Panc1 (cell line): ENCODE results near the gene ENTPD6.

Experiments used
- CTCF ChIP-seq: fragments of 450-650 bp; IDR thresholded peaks from 2 replicates; pipeline ENCODE4 v1.5.1; 2017; ENCODE audit warnings: mild to moderate bottlenecking
- POLR2AphosphoS5 ChIP-seq: IDR thresholded peaks from 2 replicates; pipeline ENCODE4 v1.6.1; 2012; ENCODE audit warnings: mild to moderate bottlenecking, low read depth, low read length, moderate library complexity
- REST ChIP-seq, 2 experiments: IDR thresholded peaks; 2 replicates each; pipeline ENCODE4 v1.6.1; 2011 to 2012; ENCODE audit warnings: low read depth in 2 of 2, control low read depth in 1 of 2, low read length in 1 of 2, mild to moderate bottlenecking in 1 of 2, moderate library complexity in 1 of 2; ENCODE audit not compliant: insufficient read depth in 1 of 2
- SIN3A ChIP-seq: IDR thresholded peaks from 2 replicates; pipeline ENCODE4 v1.6.1; 2012; ENCODE audit warnings: low read depth, mild to moderate bottlenecking, low read length, moderate library complexity, borderline replicate concordance; ENCODE audit not compliant: insufficient read depth
- TCF7L2 ChIP-seq: IDR thresholded peaks from 2 replicates; pipeline ENCODE4 v1.6.1; 2011; ENCODE audit warnings: mild to moderate bottlenecking, low read depth, low read length, inconsistent platforms

GRCh38 chr20:25225642-25226432 lies 30.3 kb downstream of the ENTPD6 start:
- TF ChIP-seq POLR2AphosphoS5 (no peak), CTCF (no peak), REST (IDR thresholded peaks at IDR 0.05; ENCODE audit: insufficient read depth in 1 of 2, low read depth in 2 of 2, low read length in 1 of 2) (no peak), TCF7L2 (no peak), SIN3A (no peak)
